Hepatocyte (in vitro differentiated cells): ENCODE data around the gene KLF9.

Experiments used
- EZH2 ChIP-seq: fragments of 200-600 bp; sonication (generic); IDR thresholded peaks from 2 replicates; pipeline ENCODE4 v1.6.1; 2016; ENCODE audit warnings: antibody characterized with exemption, mild to moderate bottlenecking, borderline replicate concordance
- TF ChIP-seq, protein P1 (sequence below): fragments of 200-600 bp; sonication (generic); IDR thresholded peaks from 2 replicates; pipeline ENCODE4 v1.5.1; 2016; ENCODE audit warnings: antibody characterized with exemption, mild to moderate bottlenecking; ENCODE audit not compliant: poor library complexity

DNA sequence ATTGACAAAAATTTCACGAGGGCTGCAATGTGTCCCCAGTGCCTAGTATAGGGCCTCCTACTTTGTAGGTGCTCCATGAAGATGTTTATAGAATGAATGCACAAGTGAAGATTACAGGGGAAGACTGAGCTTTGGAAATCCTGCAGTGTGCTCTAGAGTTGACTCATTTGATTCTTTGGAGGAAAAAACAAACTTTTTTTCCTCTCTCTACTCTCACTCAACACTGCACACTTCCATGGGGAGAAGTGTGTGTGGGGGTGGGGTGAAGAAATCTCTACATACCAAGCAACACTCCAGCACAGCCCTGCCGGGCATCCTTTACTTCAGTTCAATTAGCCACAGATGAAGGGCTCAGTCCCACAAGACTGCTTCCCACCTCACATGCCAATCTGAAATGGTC, 49.4 kb upstream of the KLF9 start:
- TF ChIP-seq, protein P1, sequence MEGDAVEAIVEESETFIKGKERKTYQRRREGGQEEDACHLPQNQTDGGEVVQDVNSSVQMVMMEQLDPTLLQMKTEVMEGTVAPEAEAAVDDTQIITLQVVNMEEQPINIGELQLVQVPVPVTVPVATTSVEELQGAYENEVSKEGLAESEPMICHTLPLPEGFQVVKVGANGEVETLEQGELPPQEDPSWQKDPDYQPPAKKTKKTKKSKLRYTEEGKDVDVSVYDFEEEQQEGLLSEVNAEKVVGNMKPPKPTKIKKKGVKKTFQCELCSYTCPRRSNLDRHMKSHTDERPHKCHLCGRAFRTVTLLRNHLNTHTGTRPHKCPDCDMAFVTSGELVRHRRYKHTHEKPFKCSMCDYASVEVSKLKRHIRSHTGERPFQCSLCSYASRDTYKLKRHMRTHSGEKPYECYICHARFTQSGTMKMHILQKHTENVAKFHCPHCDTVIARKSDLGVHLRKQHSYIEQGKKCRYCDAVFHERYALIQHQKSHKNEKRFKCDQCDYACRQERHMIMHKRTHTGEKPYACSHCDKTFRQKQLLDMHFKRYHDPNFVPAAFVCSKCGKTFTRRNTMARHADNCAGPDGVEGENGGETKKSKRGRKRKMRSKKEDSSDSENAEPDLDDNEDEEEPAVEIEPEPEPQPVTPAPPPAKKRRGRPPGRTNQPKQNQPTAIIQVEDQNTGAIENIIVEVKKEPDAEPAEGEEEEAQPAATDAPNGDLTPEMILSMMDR: no peak
- TF ChIP-seq EZH2: no peak
